ENCODE measurements around the gene SLC1A1.

DNA sequence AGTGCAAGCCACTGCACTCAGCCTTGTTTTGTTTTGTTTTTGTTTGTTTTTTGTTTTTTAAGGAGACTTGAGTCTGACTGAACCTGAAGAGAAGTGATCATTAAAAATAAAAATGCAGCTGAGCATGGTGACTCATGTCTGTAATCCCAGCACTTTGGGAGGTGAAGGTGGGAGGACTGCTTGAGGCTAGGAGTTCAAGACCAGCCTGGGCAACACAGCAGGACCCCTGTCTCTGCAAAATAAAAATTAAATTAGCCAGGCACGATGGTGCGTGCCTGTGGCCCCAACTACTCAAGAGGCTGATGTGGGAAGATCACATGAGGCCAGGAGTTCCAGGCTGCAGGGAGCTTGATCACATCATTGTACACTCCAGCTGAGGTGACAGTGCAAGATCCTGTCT, 6.2 kb downstream of the SLC1A1 start:
- TF ChIP-seq CTCF (IDR thresholded peaks at IDR 0.05) (no peak), POLR2A (IDR thresholded peaks at IDR 0.05) (no peak)
